Neural cell (in vitro differentiated cells): ENCODE results near the gene HOXA10. TPM values are rescaled to one million over a fixed set of nuclear protein-coding genes. Genes with fewer than 3 reads are reported as not detected.

Source experiments
- H2AFZ ChIP-seq: fragments of 200-600, 300-800 bp; sonication (generic), shearing (Covaris generic); 2 replicates; pipeline ENCODE4 v1.6.0; 2014; ENCODE audit warnings: low read depth, mild to moderate bottlenecking, antibody characterized with exemption, low read length, moderate library complexity
- H3F3A ChIP-seq: fragments of 200-600 bp; shearing (Covaris generic); 2 replicates; pipeline ENCODE4 v1.6.1; 2016; ENCODE audit warnings: mild to moderate bottlenecking, moderate library complexity, mixed read lengths, antibody characterized with exemption, low read length; ENCODE audit not compliant: insufficient read depth, poor library complexity, severe bottlenecking
- H3K27ac ChIP-seq: fragments of 200-600, 300-800 bp; sonication (generic), shearing (Covaris generic); 2 replicates; pipeline ENCODE4 v1.5.1; 2014; ENCODE audit warnings: mild to moderate bottlenecking, low read length, moderate library complexity
- H3K27me3 ChIP-seq: fragments of 300-800, 200-600 bp; sonication (generic), shearing (Covaris generic); 2 replicates; pipeline ENCODE4 v1.6.0; 2014; ENCODE audit warnings: mild to moderate bottlenecking, low read depth, low read length, moderate library complexity; ENCODE audit not compliant: insufficient read depth
- H3K36me3 ChIP-seq: fragments of 300-800, 200-600 bp; sonication (generic), shearing (Covaris generic); 2 replicates; pipeline ENCODE4 v1.5.1; 2014; ENCODE audit warnings: mild to moderate bottlenecking, antibody characterized with exemption, low read length, moderate library complexity; ENCODE audit not compliant: insufficient read depth
- H3K4me2 ChIP-seq: fragments of 300-800, 200-600 bp; sonication (generic), shearing (Covaris generic); 2 replicates; pipeline ENCODE4 v1.6.0; 2014; ENCODE audit warnings: mild to moderate bottlenecking, low read length
- H3K4me3 ChIP-seq: fragments of 300-800, 200-600 bp; sonication (generic), shearing (Covaris generic); 2 replicates; pipeline ENCODE4 v1.5.1; 2014; ENCODE audit warnings: mild to moderate bottlenecking, low read length, moderate library complexity
- H3K79me2 ChIP-seq: fragments of 200-600 bp; shearing (Covaris generic); replicated peaks from 2 replicates; pipeline ENCODE4 v1.6.0; 2014; ENCODE audit warnings: mild to moderate bottlenecking, low read length, moderate library complexity; ENCODE audit not compliant: insufficient read depth
- H3K9ac ChIP-seq: fragments of 300-800, 200-600 bp; sonication (generic), shearing (Covaris generic); 2 replicates; pipeline ENCODE4 v1.6.1; 2016; ENCODE audit warnings: mild to moderate bottlenecking, low read length, mixed read lengths
- H3K9me2 ChIP-seq: fragments of 200-600 bp; shearing (Covaris generic); 2 replicates; pipeline ENCODE4 v1.6.1; 2016; ENCODE audit warnings: mild to moderate bottlenecking, low read length, mixed read lengths; ENCODE audit not compliant: insufficient read depth
- H3K9me3 ChIP-seq: fragments of 200-600, 300-800 bp; sonication (generic), shearing (Covaris generic); 2 replicates; pipeline ENCODE4 v1.6.1; 2016; ENCODE audit warnings: mild to moderate bottlenecking, mixed run types, low read length, moderate library complexity, mixed read lengths
- H4K20me1 ChIP-seq: fragments of 200-600 bp; shearing (Covaris generic); 2 replicates; pipeline ENCODE4 v1.6.1; 2016; ENCODE audit warnings: mild to moderate bottlenecking, mixed run types; ENCODE audit not compliant: insufficient read depth
- CTCF ChIP-seq: fragments of 450-650 bp; IDR thresholded peaks from 2 replicates; pipeline ENCODE4 v1.5.1; 2014; ENCODE audit warnings: antibody characterized with exemption, mild to moderate bottlenecking, moderate library complexity; ENCODE audit not compliant: poor library complexity, severe bottlenecking
- EP300 ChIP-seq: fragments of 450-650 bp; conservative IDR thresholded peaks from 2 replicates; pipeline ENCODE4 v1.6.1; 2014; ENCODE audit warnings: antibody characterized with exemption, mild to moderate bottlenecking, moderate library complexity; ENCODE audit not compliant: poor library complexity, severe bottlenecking
- EZH2 ChIP-seq: fragments of 200-600, 300-800 bp; shearing (Covaris generic), sonication (generic); IDR thresholded peaks from 2 replicates; pipeline ENCODE4 v1.6.1; 2014; ENCODE audit warnings: antibody characterized with exemption, low read length, borderline replicate concordance, mild to moderate bottlenecking; ENCODE audit not compliant: insufficient read depth, poor library complexity, severe bottlenecking
- MXI1 ChIP-seq: fragments of 450-650 bp; conservative IDR thresholded peaks from 2 replicates; pipeline ENCODE4 v1.6.1; 2014; ENCODE audit warnings: antibody characterized with exemption, mild to moderate bottlenecking; ENCODE audit not compliant: poor library complexity, severe bottlenecking
- POLR2AphosphoS5 ChIP-seq: IDR thresholded peaks from 2 replicates; pipeline ENCODE4 v1.6.1; 2012
- RAD21 ChIP-seq: fragments of 450-650 bp; conservative IDR thresholded peaks from 2 replicates; pipeline ENCODE4 v1.6.1; 2014; ENCODE audit warnings: antibody characterized with exemption, mild to moderate bottlenecking, moderate library complexity
- REST ChIP-seq: IDR thresholded peaks from 2 replicates; pipeline ENCODE4 v1.6.1; 2012; ENCODE audit warnings: borderline replicate concordance
- SMC3 ChIP-seq: fragments of 450-650 bp; conservative IDR thresholded peaks from 2 replicates; pipeline ENCODE4 v1.6.1; 2014; ENCODE audit warnings: antibody characterized with exemption, mild to moderate bottlenecking, moderate library complexity; ENCODE audit not compliant: poor library complexity
- TAF1 ChIP-seq: IDR thresholded peaks from 2 replicates; pipeline ENCODE4 v1.6.1; 2012; ENCODE audit warnings: low read depth
- polyA plus RNA-seq: library from polyadenylated mRNA; depleted of rRNA; stranded (reverse); fragments of >200 nt; gene quantifications from 2 replicates; pipeline ENCODE4 v1.2.3, GENCODE V29; 2014

The HOXA10 gene
- polyA plus RNA-seq, 1 donor from 2014 or later: not detected

- Histone ChIP-seq H3K9me3 (peaks cover 16% of the 10 kb centered on the region), H3K9ac (no peak overlapping the region), H3K27ac (no peak overlapping the region), H3K4me3 (peak overlapping the region; percentile 62), H3K9me2 (no peaks in the 10 kb centered on the region), H3F3A (no peaks in the 10 kb centered on the region), H3K36me3 (no peaks in the 10 kb centered on the region), H4K20me1 (no peaks in the 10 kb centered on the region), H3K79me2 (no peaks in the 10 kb centered on the region), H3K4me2 (no peak overlapping the region), H2AFZ (no peak overlapping the region), H3K27me3 (peaks cover 98% of the 10 kb centered on the region)
- TF ChIP-seq MXI1 (no peak), EZH2 (no peak), POLR2AphosphoS5 (no peak), CTCF (no peak), TAF1 (no peak), REST (no peak), RAD21 (no peak), SMC3 (no peak), EP300 (no peak)
Observed at GRCh38 chr7:27131390-27131819, 42.7 kb downstream of the HOXA10 start.

GRCh38 chr7:27130540-27131389, 43.4 kb downstream of the HOXA10 start, which contains the start of gene HOXA4:
HOXA4 (minus strand) TSS chr7:27130757; CDS start chr7:27130733, 24 bp downstream.
- no peak within 1 kb of the TSS for H2AFZ ChIP-seq
- no peak within 1 kb of the TSS for H3K9ac ChIP-seq
- no peaks in the 10 kb centered on the region for H3K36me3 ChIP-seq
- H3K4me2 ChIP-seq: no peak within 1 kb of the TSS
- no peaks in the 10 kb centered on the region for H3K79me2 ChIP-seq
- no peak within 1 kb of the TSS for H3K27ac ChIP-seq
- TF ChIP-seq MXI1 (no peak), EZH2 (peak; percentile 45)
- H3K9me2 ChIP-seq: no peaks in the 10 kb centered on the region
- H3F3A ChIP-seq: no peaks in the 10 kb centered on the region
- peak within 1 kb of the TSS; percentile 62 for H3K4me3 ChIP-seq
- peaks cover 16% of the 10 kb centered on the region for H3K9me3 ChIP-seq
- peaks cover 98% of the 10 kb centered on the region for H3K27me3 ChIP-seq
- H4K20me1 ChIP-seq: no peaks in the 10 kb centered on the region
